NOMO-1 treated with dmso at 0.1 percent for 144 hours (cell line): Measurements from ENCODE around the gene FCGBP.
A peak's percentile ranks its signal among the peaks of the same experiment; 100 is the strongest.

Experiments
- DNase-seq: peaks from one replicate; lab custom pipeline; 2025; ENCODE audit not compliant: unreplicated experiment; lab: John Stamatoyannopoulos, UW

Gene FCGBP

GRCh38 chr19:39949026-39949747, 14.8 kb upstream of the FCGBP start:
- no peak for DNase-seq

GRCh38 chr19:39946532-39946931, 12.1 kb upstream of the FCGBP start:
- DNase-seq, result no peak

GRCh38 chr19:39943586-39943985, 9.2 kb upstream of the FCGBP start:
- DNase-seq, result no peak

- DNase-seq, result no peak
Measured at GRCh38 chr19:39942366-39942730, 7.9 kb upstream of the FCGBP start.

DNA sequence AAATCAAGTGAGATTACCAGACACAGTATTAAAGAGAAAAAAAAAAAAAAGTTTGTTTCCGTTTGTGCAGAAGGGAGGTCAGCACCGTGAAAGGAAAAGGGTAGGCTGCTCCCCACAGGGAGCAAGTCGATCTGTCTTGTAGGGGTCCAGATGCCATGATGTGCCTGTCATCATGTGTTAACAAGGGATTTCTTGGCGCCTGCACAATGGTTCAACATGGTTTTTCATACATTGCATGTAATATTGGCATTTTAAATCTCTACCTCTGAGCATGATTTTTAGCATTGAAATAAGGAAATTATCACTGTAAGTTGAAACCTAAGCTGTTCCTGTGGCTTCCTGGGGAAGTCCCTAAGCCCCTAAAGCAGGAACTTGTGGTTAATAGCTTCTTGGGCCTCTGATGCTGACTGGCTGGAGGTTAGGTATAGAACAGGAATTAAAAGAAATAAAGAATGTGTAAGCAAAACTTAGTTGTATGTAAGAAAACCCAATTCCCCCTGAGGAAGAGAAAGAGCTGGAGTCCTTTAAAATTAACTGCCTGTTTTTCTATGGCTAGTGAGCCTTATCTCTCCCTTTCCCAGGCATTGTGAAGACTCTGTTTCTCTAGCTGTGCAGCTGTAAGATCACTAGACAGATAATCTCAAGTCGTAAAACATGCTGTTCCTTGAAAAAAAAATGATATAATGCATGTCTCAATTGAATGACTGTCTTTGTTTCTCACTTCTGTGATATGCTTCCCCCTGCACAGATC, 7.4 kb upstream of the FCGBP start:
- peak; percentile 86 for DNase-seq

DNA sequence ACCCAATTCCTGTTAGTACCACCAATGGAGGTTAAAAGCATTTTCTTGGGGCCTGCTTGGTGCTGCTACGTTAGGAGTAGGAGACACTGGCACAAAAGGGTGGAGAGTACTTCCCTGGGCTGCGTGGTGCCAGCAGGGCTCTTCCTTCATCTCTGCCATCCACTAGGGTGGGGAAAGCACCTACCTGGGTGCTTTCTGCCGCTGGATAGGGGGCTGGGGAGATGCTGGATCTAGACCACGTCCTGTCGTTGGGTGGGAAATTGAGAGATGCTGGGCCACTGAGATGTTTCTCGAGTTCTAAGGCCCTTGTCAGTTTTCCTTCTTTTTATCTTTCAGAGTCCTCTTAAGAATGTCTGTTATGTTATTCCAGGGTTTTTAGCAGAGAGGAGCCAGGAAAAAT, 6.7 kb upstream of the FCGBP start:
- DNase-seq, result no peak

GRCh38 chr19:39940221-39940833, 5.9 kb upstream of the FCGBP start:
- no peak for DNase-seq

DNA sequence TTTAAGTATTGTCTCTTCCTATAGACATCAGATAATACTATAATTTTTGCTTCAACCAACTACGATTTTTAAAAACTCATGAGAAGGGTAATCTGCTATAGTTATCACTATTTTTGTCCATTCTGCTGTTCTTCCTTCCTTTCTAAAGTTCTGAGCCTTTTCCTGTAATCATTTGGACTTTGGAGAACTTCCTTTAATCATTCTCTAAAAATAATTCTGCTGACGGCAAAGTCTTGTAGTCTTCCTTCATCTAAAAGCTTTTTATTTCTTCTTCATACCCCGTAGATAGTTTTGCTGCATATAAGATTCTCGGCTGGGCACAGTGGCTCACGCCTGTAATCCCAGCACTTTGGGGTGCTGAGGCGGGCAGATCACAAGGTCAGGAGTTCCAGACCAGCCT, 5.1 kb upstream of the FCGBP start:
- no peak for DNase-seq

DNA sequence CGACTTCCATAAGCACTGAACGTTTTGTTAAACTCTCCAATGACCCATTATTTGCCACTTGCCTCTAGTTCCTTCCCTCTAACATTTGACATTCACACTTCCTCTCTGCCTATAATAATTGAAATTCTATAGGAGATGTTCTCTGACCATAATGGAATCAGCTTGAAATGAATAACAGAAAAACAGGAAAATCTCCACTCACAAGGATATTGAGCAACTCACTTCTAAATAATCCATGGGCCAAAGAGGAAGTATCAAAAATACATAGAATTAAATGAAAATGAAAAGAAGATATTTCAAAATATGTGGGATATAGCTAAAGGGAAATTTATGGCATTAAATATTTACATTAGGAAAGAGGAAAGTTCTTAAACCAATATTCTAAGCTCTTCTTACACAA, 3.4 kb upstream of the FCGBP start:
- no peak for DNase-seq

- no peak for DNase-seq
Measured at GRCh38 chr19:39937094-39937720, 2.8 kb upstream of the FCGBP start.

DNA sequence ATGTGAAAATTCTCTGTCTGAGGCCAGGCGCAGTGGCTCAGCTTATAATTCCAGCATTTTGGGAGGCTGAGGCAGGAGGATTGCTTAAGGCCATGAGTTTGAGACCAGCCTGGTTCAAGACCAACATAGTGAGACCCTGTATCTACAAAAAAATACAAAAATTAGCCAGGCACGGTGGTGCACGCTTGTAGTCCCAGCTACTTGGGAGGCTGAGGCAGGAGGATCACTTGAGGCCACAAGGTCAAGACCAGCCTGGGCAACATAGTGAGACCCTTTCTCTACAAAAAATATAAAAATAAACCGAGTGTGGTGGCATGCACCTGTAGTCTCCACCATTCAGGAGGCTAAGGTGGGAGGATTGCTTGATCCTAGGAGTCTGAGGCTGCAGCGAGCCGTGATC, 2.2 kb upstream of the FCGBP start:
- no peak for DNase-seq

DNA sequence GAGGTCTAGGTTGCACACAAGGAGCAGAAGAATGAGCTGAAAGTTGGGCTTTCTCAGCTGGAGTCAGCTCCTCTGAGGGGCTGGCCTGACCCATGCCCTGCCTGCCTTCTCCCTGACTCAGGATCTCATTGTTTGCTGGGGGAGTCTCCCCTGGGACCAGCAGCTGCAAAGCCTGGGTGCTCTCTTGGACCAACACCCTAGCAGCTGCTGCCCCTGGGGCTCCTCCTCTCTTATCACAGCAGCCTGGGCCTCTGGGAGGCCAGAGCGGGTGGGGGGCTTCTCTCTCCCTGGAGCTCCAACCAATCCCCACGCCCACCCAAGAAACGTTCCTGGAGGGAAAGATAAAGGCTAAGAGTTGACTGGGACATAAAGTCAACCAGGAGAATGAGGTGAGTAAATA, 1.6 kb upstream of the FCGBP start:
- DNase-seq, result no peak

GRCh38 chr19:39935364-39935661, 879 bp upstream of the FCGBP start:
- no peak for DNase-seq

DNA sequence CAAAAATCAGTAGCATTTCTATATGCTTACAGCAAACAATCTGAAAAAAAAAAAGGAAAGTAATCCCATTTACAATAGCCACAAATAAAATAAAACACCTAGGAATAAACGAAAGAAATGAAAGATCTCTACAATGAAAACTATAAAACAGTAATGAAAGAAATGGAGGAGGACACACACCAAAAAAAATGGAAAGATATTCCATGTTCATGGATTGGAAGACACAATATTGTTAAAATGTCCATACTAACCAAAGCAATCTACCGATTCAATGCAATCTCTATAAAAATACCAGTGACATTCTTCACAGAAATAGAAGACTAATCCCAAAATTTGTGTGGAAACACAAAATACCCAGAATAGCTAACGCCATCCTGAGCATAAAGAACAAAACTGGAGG, 4.7 kb downstream of the FCGBP start:
- no peak for DNase-seq

DNA sequence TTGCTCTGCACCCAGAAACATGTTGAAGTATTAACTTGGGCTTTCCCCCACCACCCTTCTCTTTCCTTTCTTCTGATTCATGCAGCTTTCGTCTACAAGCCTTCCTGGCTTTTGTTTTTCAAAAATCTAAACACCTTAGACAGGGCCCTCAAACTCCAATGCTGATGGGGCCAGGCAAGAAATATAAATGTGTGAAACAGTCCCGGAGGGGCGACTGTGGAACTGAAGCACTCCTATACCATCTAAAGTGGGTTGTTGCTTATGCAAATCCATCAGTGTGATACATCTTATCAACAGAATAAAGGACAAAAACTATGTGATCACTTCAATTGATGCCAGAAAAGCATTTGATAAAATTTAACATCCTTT, 6.1 kb downstream of the FCGBP start:
- DNase-seq, result no peak

DNA sequence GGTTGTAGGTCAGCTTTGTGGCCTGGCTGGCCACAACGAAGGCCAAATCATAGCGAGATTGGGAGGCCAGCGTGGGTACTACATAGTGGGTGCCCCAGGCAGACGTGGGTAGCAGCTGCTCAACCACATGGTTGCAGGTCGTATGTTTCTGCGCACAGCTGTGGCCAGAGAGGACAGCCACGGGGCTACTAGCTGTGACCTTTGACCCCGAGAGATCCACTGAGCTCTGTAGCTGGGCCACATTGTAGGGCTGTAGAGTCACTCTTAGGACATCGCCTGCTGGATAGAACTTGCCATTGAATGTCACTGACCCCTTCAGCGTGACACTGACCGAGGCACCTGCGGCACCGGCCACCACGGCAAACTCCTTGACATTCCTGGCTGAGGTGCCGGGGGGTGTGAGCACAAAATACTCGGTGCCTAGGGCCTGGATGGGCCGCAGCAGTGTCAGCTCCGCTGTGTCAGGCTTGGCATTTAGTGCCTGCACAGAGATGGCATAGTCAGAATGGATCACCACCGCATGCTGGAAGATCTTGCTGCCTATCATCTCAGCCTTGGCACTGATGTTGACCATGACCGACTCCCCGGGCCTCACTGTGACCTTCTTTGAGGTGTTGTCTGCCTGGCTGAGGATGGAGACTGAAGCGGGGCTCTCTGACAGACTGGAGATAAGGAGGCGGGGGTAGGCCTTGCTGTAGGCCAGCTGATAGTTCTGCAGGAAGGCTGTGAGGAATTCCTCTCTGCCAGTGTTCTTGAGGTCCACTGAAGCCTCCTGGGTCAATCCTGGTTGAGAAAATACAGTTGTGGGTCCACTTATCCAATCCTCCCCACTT, 6.7 kb downstream of the FCGBP start:
- DNase-seq, result no peak

GRCh38 chr19:39927076-39927475, 7.4 kb downstream of the FCGBP start:
- DNase-seq, result no peak

DNA sequence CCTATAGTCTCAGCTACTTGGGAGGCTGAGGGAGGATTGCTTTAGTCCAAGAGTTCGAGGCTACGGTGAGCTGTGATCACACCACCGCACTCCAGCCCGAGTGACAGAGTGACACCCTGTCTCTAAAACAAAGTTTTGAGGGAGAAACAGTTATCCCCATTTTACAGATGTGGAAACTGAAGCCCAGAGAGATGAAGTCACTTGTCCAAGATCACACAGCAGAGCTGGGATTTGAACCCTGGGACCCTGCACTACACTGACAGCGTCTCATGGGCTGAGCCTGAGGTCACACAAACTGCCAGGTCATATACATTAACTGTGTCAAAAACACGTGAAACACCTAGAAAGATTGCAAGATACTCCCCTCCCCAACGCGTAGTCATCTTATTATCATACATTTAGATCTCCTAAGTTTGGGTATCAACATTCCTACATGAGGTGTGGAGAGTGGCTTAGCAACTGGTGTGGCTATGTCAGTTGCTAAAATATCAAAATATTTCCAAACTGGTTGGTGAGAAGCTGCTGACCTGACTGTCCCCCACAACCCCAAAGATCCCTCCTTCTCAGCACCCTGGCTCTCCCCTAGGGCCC, 8.2 kb downstream of the FCGBP start:
- DNase-seq, result no peak

DNA sequence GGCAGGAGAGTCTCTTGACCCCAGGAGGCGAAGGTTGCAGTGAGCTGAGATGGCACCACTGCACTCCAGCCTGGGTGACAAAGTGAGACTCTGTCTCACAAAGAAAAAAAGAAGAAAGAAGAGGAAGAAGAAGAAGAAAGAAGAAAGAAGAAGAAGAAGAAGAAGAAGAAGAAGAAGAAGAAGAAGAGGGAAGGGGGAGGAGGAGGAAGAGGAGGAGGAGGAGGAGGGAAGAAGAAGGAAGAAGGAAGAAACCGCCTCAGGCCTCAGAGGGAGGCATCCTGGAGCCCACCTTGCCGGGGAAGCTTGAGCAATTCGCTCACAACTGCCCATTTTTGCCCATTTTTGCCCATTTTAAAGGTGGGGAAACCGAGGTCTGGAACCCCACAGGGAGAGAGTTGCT, 9.5 kb downstream of the FCGBP start:
- DNase-seq, result no peak

GRCh38 chr19:39924389-39924788, 10.0 kb downstream of the FCGBP start:
- no peak for DNase-seq

- DNase-seq, result no peak
Measured at GRCh38 chr19:39923862-39924261, 10.6 kb downstream of the FCGBP start.
